H9 (cell line): ENCODE data around the gene GYS2. TPM values are rescaled to one million over a fixed set of nuclear protein-coding genes. Genes with fewer than 3 reads are reported as not detected.
A peak's percentile ranks its signal among the peaks of the same experiment; 100 is the strongest.

Experiments
- DNase-seq: peaks from one replicate; pipeline ENCODE4 v3.0.0-alpha.2; 2017
- H2AFZ ChIP-seq: one replicate; pipeline ENCODE4 v1.6.1; 2013; ENCODE audit warnings: mild to moderate bottlenecking, low read length, control low read depth, moderate library complexity
- H2AK5ac ChIP-seq: 2 replicates; pipeline ENCODE4 v1.6.1; 2013; ENCODE audit warnings: low read length, control low read depth, mixed read lengths; ENCODE audit not compliant: insufficient read length
- H2BK120ac ChIP-seq: one replicate; pipeline ENCODE4 v1.6.1; 2013; ENCODE audit warnings: low read depth, mild to moderate bottlenecking, low read length, control low read depth, inconsistent platforms; ENCODE audit not compliant: poor library complexity, severe bottlenecking
- H2BK12ac ChIP-seq: 2 replicates; pipeline ENCODE4 v1.6.1; 2013; ENCODE audit warnings: low read length, control low read depth, mixed read lengths, low read depth; ENCODE audit not compliant: insufficient read length
- H2BK15ac ChIP-seq: 2 replicates; pipeline ENCODE4 v1.6.1; 2013; ENCODE audit warnings: low read depth, low read length, control low read depth
- H2BK20ac ChIP-seq: one replicate; pipeline ENCODE4 v1.6.1; 2013; ENCODE audit warnings: low read depth, mild to moderate bottlenecking, low read length, control low read depth, inconsistent platforms; ENCODE audit not compliant: poor library complexity, severe bottlenecking
- H2BK5ac ChIP-seq: 2 replicates; pipeline ENCODE4 v1.6.1; 2013; ENCODE audit warnings: low read length, control low read depth, mixed read lengths; ENCODE audit not compliant: insufficient read length
- H3K14ac ChIP-seq: 2 replicates; pipeline ENCODE4 v1.6.1; 2013; ENCODE audit warnings: low read length, control low read depth; ENCODE audit not compliant: insufficient read depth
- H3K18ac ChIP-seq: 2 replicates; pipeline ENCODE4 v1.6.1; 2013; ENCODE audit warnings: low read depth, mild to moderate bottlenecking, mixed read lengths, low read length, control low read depth; ENCODE audit not compliant: insufficient read length
- H3K23ac ChIP-seq: 2 replicates; pipeline ENCODE4 v1.6.1; 2013; ENCODE audit warnings: low read length, control low read depth, mixed read lengths, low read depth; ENCODE audit not compliant: insufficient read length
- H3K23me2 ChIP-seq: 2 replicates; pipeline ENCODE4 v1.6.1; 2013; ENCODE audit warnings: low read depth, mild to moderate bottlenecking, mixed read lengths, low read length, control low read depth; ENCODE audit not compliant: insufficient read length, poor library complexity, severe bottlenecking
- H3K27ac ChIP-seq: 2 replicates; pipeline ENCODE4 v1.5.1; 2013; ENCODE audit warnings: low read length, control low read depth, mixed read lengths, low read depth; ENCODE audit not compliant: insufficient read length
- H3K27me3 ChIP-seq: 2 replicates; pipeline ENCODE4 v1.6.1; 2013; ENCODE audit warnings: low read length, control low read depth, inconsistent platforms; ENCODE audit not compliant: insufficient read depth
- H3K4ac ChIP-seq: 2 replicates; pipeline ENCODE4 v1.6.1; 2013; ENCODE audit warnings: low read depth, mild to moderate bottlenecking, control low read depth, inconsistent platforms, low read length, moderate library complexity
- H3K4me1 ChIP-seq: 2 replicates; pipeline ENCODE4 v1.6.1; 2013; ENCODE audit warnings: low read length, control low read depth, inconsistent platforms; ENCODE audit not compliant: insufficient read depth
- H3K4me2 ChIP-seq: 2 replicates; pipeline ENCODE4 v1.6.1; 2013; ENCODE audit warnings: low read length, control low read depth, mixed read lengths; ENCODE audit not compliant: insufficient read length, insufficient read depth
- H3K56ac ChIP-seq: 2 replicates; pipeline ENCODE4 v1.6.1; 2013; ENCODE audit warnings: low read depth, mild to moderate bottlenecking, mixed read lengths, low read length, control low read depth; ENCODE audit not compliant: insufficient read length
- H3K79me1 ChIP-seq: 2 replicates; pipeline ENCODE4 v1.6.1; 2013; ENCODE audit warnings: low read depth, mild to moderate bottlenecking, moderate library complexity, low read length, control low read depth, inconsistent platforms; ENCODE audit not compliant: insufficient read depth, poor library complexity, severe bottlenecking
- H3K79me2 ChIP-seq: 2 replicates; pipeline ENCODE4 v1.6.1; 2013; ENCODE audit warnings: low read length, control low read depth, inconsistent platforms; ENCODE audit not compliant: insufficient read depth
- H3K9ac ChIP-seq: 2 replicates; pipeline ENCODE4 v1.6.1; 2013; ENCODE audit warnings: low read length, control low read depth, mixed read lengths; ENCODE audit not compliant: insufficient read length; ENCODE audit errors: extremely low read depth
- H3K9me3 ChIP-seq: one replicate; pipeline ENCODE4 v1.6.1; 2013; ENCODE audit warnings: low read depth, low read length, inconsistent platforms; ENCODE audit not compliant: control insufficient read depth
- H3T11ph ChIP-seq: one replicate; pipeline ENCODE4 v1.6.1; 2013; ENCODE audit warnings: mild to moderate bottlenecking, low read length, control low read depth, inconsistent platforms
- H4K20me1 ChIP-seq: one replicate; pipeline ENCODE4 v1.6.1; 2013; ENCODE audit not compliant: control insufficient read depth, insufficient read length, insufficient read depth
- H4K5ac ChIP-seq: 2 replicates; pipeline ENCODE4 v1.6.1; 2013; ENCODE audit warnings: low read depth, mild to moderate bottlenecking, mixed read lengths, low read length, control low read depth; ENCODE audit not compliant: insufficient read length
- H4K8ac ChIP-seq: replicated peaks from 2 replicates; pipeline ENCODE4 v1.6.1; 2013; ENCODE audit warnings: low read length, control low read depth, mixed read lengths, low read depth; ENCODE audit not compliant: insufficient read length
- H4K91ac ChIP-seq: 2 replicates; pipeline ENCODE4 v1.6.1; 2013; ENCODE audit warnings: low read depth, mild to moderate bottlenecking, moderate library complexity, mixed read lengths, low read length, control low read depth; ENCODE audit not compliant: insufficient read length
- H3K27ac Mint-ChIP-seq, 3 experiments: 2 replicates in 2 of 3; 3 replicates in 1 of 3; pipeline ENCODE4 v1.8.0; 2020 to 2021; ENCODE audit warnings: mixed read lengths in 3 of 3, mild to moderate bottlenecking in 1 of 3, moderate library complexity in 1 of 3
- H3K27me3 Mint-ChIP-seq: 2 replicates; pipeline ENCODE4 v1.8.0; 2021; ENCODE audit warnings: low read depth, mild to moderate bottlenecking, moderate library complexity, mixed read lengths
- H3K36me3 Mint-ChIP-seq, 3 experiments: 2 replicates in 2 of 3; 3 replicates in 1 of 3; pipeline ENCODE4 v1.8.0; 2020 to 2021; ENCODE audit warnings: low read depth in 3 of 3, mixed read lengths in 3 of 3; ENCODE audit not compliant: insufficient read depth in 1 of 3
- H3K4me1 Mint-ChIP-seq, 2 experiments: 2 replicates each; pipeline ENCODE4 v1.8.0; 2020; ENCODE audit warnings: mixed read lengths in 2 of 2
- H3K4me3 Mint-ChIP-seq, 2 experiments: 2 replicates in 1 of 2; 3 replicates in 1 of 2; pipeline ENCODE4 v1.8.0; 2020 to 2021; ENCODE audit warnings: mild to moderate bottlenecking in 2 of 2, mixed read lengths in 2 of 2, moderate library complexity in 1 of 2
- H3K9me3 Mint-ChIP-seq, 2 experiments: 2 replicates in 1 of 2; 3 replicates in 1 of 2; pipeline ENCODE4 v1.8.0; 2020; ENCODE audit warnings: mild to moderate bottlenecking in 2 of 2, mixed read lengths in 2 of 2, moderate library complexity in 1 of 2
- WGBS: extraction: QIAGEN DNeasy Blood & Tissue Kit; methylation state at CpG from one replicate; pipeline ENCODE4 v1.1.7; 2013; ENCODE audit warnings: missing lambda C conversion rate, low lambda C conversion rate, mixed read lengths; ENCODE audit not compliant: insufficient read length; ENCODE audit errors: extremely low coverage; 5-methylcytosine and 5-hydroxymethylcytosine counted together
- total RNA-seq: library from RNA; stranded (reverse); gene quantifications from 2 replicates; pipeline ENCODE4 v1.2.1, GENCODE V29; 2021
- TF ChIP-seq, protein P1 (sequence below): fragments of 200-600 bp; sonication (generic); conservative IDR thresholded peaks from 3 replicates; pipeline ENCODE4 v1.8.0; 2021; ENCODE audit warnings: antibody characterized with exemption, mild to moderate bottlenecking

GYS2 gene
- total RNA-seq, 1 experiment from 2014 or later, result not detected

DNA sequence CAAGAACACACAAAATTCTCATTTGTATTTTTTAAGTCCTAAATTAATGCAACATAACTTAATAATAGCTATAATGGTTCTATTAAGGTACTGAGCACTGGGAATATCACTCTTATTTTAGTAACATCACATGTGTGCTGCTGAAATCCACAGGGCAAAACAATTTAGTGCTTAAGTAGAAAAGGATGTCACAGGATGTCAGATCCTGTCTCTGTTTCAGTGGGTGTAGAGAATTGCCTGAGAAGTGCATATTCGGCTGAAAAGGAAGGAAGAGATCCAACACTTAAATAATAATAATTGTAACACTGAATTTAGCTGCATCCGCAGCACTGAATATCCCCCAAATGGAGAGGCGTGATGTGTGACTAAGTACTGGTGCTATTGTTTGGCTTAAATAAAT, 44.4 kb upstream of the GYS2 start:
- Histone ChIP-seq H3K18ac (no peak overlapping the region), H3K4me1 (no peaks in the 10 kb centered on the region; the same call in 1 of the 2 replicates), H3T11ph (no peak overlapping the region), H3K23ac (no peak overlapping the region), H2BK120ac (no peak overlapping the region), H4K91ac (no peak overlapping the region), H3K4ac (no peak overlapping the region), H3K56ac (no peak overlapping the region), H3K27me3 (no peaks in the 10 kb centered on the region), H3K14ac (no peak overlapping the region), H2AFZ (no peak overlapping the region), H3K4me2 (no peak overlapping the region), H2BK5ac (no peak overlapping the region), H2BK20ac (no peak overlapping the region), H3K9me3 (no peaks in the 10 kb centered on the region), H3K27ac (no peak overlapping the region), H3K79me1 (peaks cover 10% of the 10 kb centered on the region), H2BK15ac (no peak overlapping the region), H3K9ac (no peak overlapping the region), H2BK12ac (no peak overlapping the region), H4K8ac (no peak overlapping the region), H3K23me2 (no peaks in the 10 kb centered on the region), H4K20me1 (no peaks in the 10 kb centered on the region), H2AK5ac (no peak overlapping the region), H4K5ac (no peak overlapping the region), H3K79me2 (peaks cover 8% of the 10 kb centered on the region; the same call in 1 of the 2 replicates)
- peaks cover 66 to 76% of the 10 kb centered on the region in 2 experiments for H3K4me1 Mint-ChIP-seq
- H3K36me3 Mint-ChIP-seq, result peaks cover 76 to 96% (median 95%) of the 10 kb centered on the region in 3 experiments; a peak in 6 of 7 replicates
- TF ChIP-seq, protein P1, sequence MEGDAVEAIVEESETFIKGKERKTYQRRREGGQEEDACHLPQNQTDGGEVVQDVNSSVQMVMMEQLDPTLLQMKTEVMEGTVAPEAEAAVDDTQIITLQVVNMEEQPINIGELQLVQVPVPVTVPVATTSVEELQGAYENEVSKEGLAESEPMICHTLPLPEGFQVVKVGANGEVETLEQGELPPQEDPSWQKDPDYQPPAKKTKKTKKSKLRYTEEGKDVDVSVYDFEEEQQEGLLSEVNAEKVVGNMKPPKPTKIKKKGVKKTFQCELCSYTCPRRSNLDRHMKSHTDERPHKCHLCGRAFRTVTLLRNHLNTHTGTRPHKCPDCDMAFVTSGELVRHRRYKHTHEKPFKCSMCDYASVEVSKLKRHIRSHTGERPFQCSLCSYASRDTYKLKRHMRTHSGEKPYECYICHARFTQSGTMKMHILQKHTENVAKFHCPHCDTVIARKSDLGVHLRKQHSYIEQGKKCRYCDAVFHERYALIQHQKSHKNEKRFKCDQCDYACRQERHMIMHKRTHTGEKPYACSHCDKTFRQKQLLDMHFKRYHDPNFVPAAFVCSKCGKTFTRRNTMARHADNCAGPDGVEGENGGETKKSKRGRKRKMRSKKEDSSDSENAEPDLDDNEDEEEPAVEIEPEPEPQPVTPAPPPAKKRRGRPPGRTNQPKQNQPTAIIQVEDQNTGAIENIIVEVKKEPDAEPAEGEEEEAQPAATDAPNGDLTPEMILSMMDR, result no peak
- H3K4me3 Mint-ChIP-seq, result no peak overlapping the region
- DNase-seq, result no peak
- H3K9me3 Mint-ChIP-seq, result no peaks in the 10 kb centered on the region
- no CpG with 5 or more reads among the region's 3 CpGs for WGBS
- H3K27me3 Mint-ChIP-seq, result no peaks in the 10 kb centered on the region
- peak overlapping the region in 1 of 3 experiments; percentile 65; a peak in 2 of 7 replicates for H3K27ac Mint-ChIP-seq
